Motor neuron (in vitro differentiated cells): Measurements from ENCODE around the gene GALNT14. TPM values are rescaled to one million over a fixed set of nuclear protein-coding genes. Genes with fewer than 3 reads are reported as not detected.

Experiments
- ATAC-seq, 8 experiments: fragments of 200-7000 bp; cut with Tn5 transposase; replicated peaks in 6 of 8; 2 replicates each; pipeline ENCODE4 v1.8.0; 2021; ENCODE audit warnings: mild to moderate bottlenecking in 8 of 8, moderate library complexity in 8 of 8
- H3K27ac ChIP-seq, 2 donors: fragments of 250-450 bp; sonication (Bioruptor Pico); 2 replicates each; pipeline ENCODE4 v1.9.0; 2021; ENCODE audit warnings: antibody characterized with exemption in 2 of 2, mild to moderate bottlenecking in 2 of 2, moderate library complexity in 1 of 2
- H3K4me1 ChIP-seq, 2 donors: fragments of 250-450 bp; sonication (Bioruptor Pico); replicated peaks in 1 of 2; 2 replicates each; pipeline ENCODE4 v1.6.1; 2021; ENCODE audit warnings: antibody characterized with exemption in 2 of 2, mild to moderate bottlenecking in 2 of 2, moderate library complexity in 1 of 2
- H3K4me3 ChIP-seq, 5 donors: fragments of 250-450 bp; sonication (Bioruptor Pico); 2 replicates each; pipeline ENCODE4 v1.9.0; 2021; ENCODE audit warnings: antibody characterized with exemption in 5 of 5, mild to moderate bottlenecking in 5 of 5, moderate library complexity in 4 of 5
- WGBS, 10 experiments: fragments of 450-650 bp; shearing (Covaris generic); methylation state at CpG; one replicate each; pipeline ENCODE4 v1.0.0; 2022; 5-methylcytosine and 5-hydroxymethylcytosine counted together
- in situ Hi-C, 9 experiments: fragments of 400-800 bp; cut with MboI; loops; one replicate each; pipeline ENCODE4 v1.15.0; 2021; ENCODE audit warnings: low sequenced_read_pairs in 9 of 9, low pct_unique_long_range_greater_than_20kb in 2 of 9; ENCODE audit not compliant: unreplicated experiment in 9 of 9
- total RNA-seq, 8 experiments: library from RNA; unstranded; fragments of 300-600 nt; gene quantifications; 2 replicates each; pipeline versions ENCODE4 v1.2.3 to v1.2.4, GENCODE V29; 2022

Gene GALNT14
- total RNA-seq, 8 experiments from 2014 or later, result 0.21 to 17.0 (median 1.6) TPM; not detected in 1

DNA sequence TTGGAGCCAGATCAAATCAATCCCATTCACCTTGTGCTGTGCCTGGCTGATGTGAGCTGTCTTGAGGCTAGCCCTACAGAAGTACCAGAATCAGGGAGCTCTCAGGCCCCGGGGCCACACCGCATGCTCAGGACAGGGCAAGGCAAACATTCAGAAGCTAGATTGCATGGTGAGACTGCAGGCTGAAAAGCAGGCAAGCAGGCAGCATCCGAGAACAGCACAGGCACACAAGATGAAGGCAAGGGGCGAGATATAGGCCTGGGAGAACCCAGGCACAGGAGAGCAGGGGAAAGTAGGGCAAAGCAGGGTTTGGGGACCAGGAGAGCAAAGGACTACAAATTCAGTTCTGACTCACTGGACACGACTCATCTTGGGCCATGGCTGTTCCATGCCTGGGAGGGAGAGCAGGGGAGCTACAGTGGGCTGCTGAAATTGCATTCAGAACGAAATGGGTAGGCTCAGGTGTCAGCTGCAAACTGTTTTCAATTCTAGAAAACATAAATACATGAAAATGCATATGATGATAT is 59.6 kb downstream of the GALNT14 start:
- 0 to 78% (median 50%) methylated on average over 1 to 6 of the region's 6 CpGs; no CpG with 5 or more reads in 3 of the 10 experiments for WGBS, 10 experiments
- in situ Hi-C loops, result no loop called here
- H3K4me3 ChIP-seq, result no peak overlapping the region
- peak in 2 of 8 experiments; percentile 32 to 44 for ATAC-seq
- H3K4me1 ChIP-seq, result peaks cover 2 to 5% of the 10 kb centered on the region in 2 donors
- H3K27ac ChIP-seq, result no peak overlapping the region

DNA sequence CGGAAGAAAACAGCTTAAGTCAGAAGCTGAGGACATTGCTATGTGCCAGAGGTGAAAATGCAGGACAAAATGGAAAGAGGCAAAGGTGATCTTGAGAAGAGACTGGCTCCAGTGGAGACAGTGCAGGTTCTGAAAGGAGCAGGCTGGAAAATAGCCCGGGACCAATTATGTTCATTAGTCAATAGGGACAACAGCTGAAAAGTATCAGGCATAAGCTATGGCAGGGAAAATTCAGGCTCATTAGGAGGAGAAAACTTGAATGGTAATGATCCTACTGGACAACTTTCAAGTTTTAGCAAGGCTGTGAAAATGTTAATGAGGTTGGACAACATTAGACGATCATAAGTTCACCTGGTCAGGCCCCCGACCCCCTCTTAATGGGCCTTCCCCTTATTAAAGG is 60.2 kb downstream of the GALNT14 start:
- no peak for ATAC-seq
- in situ Hi-C loops, result no loop called here
- WGBS, 10 experiments, result 40 to 100% (median 86%) methylated on average over 1 to 4 of the region's 4 CpGs; no CpG with 5 or more reads in 1 of the 10 experiments
- Histone ChIP-seq H3K27ac (no peak overlapping the region), H3K4me1 (peaks cover 2 to 5% of the 10 kb centered on the region in 2 donors), H3K4me3 (no peak overlapping the region)

DNA sequence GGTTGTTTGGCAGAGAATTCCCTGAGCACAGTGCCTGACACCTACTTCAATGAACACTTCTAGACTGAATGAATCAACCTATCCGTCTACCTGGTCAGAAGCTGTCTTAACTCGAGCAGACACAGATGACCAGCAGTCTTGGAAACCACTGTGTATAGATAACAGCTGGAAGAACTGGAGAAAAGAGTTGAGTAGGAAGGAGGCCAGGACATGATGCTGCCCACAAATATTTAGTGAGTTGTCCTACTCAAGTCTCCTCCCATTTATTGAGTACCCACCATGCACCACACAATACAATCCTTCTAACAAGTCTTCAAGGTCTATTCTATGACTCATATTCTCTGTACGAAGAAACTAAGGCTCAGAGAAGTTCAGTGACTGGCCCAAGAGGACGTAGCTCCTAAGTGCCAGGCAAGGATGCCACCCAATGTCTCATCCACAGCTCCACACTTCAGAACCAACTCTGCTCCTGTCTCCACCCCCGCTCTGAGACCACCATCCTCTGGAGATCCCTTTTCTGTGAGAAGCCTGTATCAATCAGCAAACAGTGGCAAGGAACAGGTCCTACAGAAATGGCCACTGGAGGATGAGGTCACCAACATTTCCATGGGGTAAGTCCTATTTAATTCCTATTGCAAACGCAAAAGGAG is 62.2 kb downstream of the GALNT14 start:
- 20 to 100% (median 78%) methylated on average over 2 to 4 of the region's 6 CpGs; no CpG with 5 or more reads in 2 of the 10 experiments for WGBS, 10 experiments
- peak in 2 of 8 experiments; percentile 24 to 26 for ATAC-seq
- Histone ChIP-seq H3K4me1 (peaks cover 2 to 5% of the 10 kb centered on the region in 2 donors), H3K4me3 (no peak overlapping the region), H3K27ac (no peak overlapping the region)
- in situ Hi-C loops, result no loop called here

DNA sequence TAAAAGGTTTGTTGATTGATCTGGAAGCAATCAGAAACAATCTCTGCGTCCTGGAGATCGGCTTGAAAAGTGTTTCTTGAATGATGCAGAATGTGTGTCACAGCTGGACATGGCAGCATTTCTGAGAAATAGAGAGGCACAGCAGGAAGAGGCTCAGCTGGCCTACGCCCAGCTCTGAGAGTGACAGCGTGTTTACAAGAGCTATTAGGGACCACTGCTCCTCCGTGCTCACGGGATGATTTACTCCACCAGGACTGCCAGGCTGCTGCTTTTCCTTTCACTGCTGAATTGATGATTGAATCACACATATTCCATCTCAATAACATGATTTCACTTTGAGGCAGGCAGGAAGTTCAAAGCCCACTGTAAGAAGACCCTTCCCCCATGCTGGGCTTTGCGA is 62.8 kb downstream of the GALNT14 start:
- peak overlapping the region; percentile 6 to 48 for H3K27ac ChIP-seq
- in situ Hi-C loops, result no loop called here
- H3K4me3 ChIP-seq, result no peak overlapping the region
- ATAC-seq, result peak in 7 of 8 experiments; percentile 58 to 98 (median 94)
- peaks cover 2 to 5% of the 10 kb centered on the region in 2 donors for H3K4me1 ChIP-seq
- 0 to 100% (median 23%) methylated on average over 1 to 3 of the region's 7 CpGs; no CpG with 5 or more reads in 6 of the 10 experiments for WGBS, 10 experiments

DNA sequence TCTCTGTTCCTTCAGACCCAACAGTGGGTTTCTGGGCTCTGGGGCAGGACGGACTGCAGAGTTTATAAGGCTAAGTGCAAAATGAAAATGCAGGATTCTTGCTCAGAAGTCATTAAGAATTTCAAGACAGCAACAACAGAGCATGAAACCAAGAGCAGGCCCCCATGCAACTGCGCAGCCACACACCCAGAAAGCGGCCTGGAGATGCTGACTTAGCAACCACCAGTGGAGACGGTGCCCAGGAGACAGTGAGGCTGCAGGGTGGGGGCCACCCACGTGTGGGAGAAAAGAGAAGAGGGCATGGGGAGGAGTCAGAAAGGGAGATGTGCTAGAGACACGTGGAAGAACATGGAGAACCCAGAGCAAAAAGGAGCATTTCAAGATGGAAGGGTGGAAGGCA is 66.5 kb downstream of the GALNT14 start:
- in situ Hi-C loops, result no loop called here
- WGBS, 10 experiments, result 40 to 100% (median 73%) methylated on average over 1 to 3 of the region's 6 CpGs; no CpG with 5 or more reads in 3 of the 10 experiments
- ATAC-seq, result no peak
- Histone ChIP-seq H3K4me1 (peaks cover 9 to 14% of the 10 kb centered on the region in 2 donors), H3K27ac (no peak overlapping the region), H3K4me3 (no peak overlapping the region)

DNA sequence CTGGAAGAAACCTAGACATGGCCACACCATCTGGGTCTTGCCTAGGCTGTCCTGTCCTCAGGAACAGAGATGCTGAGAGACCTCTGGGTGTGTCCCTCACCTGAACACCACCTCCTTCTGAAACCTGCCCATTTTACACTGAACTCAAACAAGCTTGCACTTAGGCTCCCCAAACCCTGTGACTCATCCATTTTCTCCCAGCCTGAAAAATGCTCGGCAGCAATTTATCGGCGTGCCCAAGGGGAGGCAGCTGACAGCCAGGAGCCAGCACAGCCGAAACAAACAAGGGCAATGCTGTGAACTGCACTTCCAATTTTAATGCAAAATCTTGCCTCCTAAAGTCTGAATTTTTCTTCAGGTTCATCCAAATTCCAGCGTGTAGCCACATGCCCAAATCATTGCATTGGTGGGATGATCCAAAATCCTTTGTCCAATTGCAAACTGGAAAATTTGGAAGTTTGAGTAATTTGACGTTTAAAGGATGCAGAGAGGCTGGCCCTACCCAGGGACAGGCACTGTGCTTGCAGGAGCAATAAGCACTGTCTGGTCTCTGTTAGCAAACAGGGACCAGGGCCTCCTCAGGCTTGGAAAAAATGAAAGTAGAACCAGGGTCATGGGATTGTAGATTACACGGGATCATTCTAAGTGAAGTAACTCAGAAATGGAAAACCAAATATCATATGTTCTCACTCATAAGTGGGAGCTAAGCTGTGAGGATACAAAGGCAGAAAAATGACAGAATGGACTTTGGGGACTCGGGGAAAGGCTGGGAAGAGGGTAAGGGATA is 67.7 kb downstream of the GALNT14 start:
- H3K4me1 ChIP-seq, result peaks cover 16 to 18% of the 10 kb centered on the region in 2 donors
- no peak overlapping the region for H3K27ac ChIP-seq
- H3K4me3 ChIP-seq, result no peak overlapping the region
- in situ Hi-C loops, result no loop called here
- 7 to 93% (median 75%) methylated on average over 2 to 8 of the region's 8 CpGs for WGBS, 10 experiments
- peak in 4 of 8 experiments; percentile 15 to 47 (median 36) for ATAC-seq

DNA sequence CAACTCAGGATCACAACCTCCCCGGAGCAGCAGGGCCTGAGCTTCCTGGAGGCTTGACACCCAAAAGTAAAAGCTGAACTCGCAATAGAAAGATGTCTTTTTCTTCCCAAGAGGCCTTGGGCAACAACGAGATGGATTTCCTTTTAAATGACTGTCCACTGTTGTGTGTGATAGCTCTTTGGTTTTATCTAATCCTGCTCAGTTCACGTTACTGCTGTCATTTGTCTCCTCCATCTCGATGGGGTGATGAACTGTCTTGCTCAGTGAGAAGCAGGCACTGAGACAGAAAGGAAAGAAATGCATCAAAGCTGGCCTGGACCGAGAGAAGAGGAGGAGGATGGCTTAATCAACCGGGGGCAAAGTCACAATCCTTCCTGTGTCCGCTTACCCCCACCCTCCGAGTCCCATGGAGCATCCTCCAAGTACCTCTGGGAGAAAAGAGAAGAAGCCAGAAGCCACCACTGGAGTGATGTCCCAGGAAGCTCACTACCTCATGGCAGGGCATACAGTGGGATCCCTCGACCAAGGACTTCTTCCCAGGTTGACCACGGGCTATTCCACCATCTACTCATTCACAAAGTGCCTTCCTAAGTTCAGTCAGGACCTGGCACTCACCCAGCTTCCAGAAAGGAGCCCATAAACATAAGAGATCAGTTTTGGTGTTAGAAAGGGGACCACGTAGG is 68.5 kb downstream of the GALNT14 start:
- peak in 4 of 8 experiments; percentile 41 to 76 (median 59) for ATAC-seq
- in situ Hi-C loops, result no loop called here
- Histone ChIP-seq H3K4me1 (peaks cover 13% of the 10 kb centered on the region in 2 donors), H3K4me3 (no peak overlapping the region), H3K27ac (no peak overlapping the region)
- WGBS, 10 experiments, result 0 to 81% (median 60%) methylated on average over 1 to 10 of the region's 12 CpGs; no CpG with 5 or more reads in 1 of the 10 experiments

DNA sequence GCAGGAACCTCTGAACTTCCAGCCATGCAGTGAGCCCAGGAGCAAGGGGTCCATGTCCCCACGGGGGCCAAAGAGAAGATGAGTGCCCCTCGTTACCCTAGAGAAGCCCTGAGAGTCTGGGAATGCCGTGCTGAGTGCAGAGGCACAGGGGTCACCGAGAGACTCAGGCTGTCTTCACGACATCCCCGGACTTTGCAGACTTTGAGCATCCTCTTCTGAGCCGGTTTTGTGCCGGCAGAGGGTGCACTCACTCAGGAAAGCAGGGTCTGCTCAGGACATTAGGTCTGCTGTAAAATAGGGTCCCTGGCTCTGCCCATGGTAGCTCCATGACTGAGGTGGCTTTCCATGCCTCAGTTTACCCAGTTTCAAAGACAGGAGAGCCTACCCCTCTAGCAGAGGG is 71.0 kb downstream of the GALNT14 start:
- Histone ChIP-seq H3K4me3 (no peak overlapping the region), H3K4me1 (peaks cover 13% of the 10 kb centered on the region in 2 donors), H3K27ac (no peak overlapping the region)
- 30 to 80% (median 59%) methylated on average over 1 to 8 of the region's 8 CpGs; no CpG with 5 or more reads in 4 of the 10 experiments for WGBS, 10 experiments
- ATAC-seq, result no peak
- in situ Hi-C loops, result no loop called here

DNA sequence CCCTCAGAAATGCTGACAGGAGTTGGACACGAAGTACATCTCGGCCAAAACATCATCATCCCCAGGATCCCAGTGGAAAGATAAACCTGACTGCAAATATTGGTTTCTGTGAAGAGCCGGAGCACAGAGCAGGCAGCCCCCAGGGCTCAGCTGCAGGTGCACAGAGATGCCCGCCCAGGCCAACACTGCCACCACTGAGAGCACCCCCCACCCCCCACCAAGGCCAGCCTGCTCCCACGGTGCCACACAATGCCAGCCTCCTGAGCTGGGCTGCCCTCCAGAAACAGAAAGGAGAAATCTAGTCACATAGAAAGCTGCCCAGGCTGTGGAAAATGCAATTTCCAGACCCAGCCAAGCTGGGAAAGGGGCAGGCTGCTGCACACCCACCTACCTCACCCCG is 71.7 kb downstream of the GALNT14 start:
- WGBS, 10 experiments, result 83 to 100% methylated on average over 1 to 2 of the region's 6 CpGs; no CpG with 5 or more reads in 8 of the 10 experiments

DNA sequence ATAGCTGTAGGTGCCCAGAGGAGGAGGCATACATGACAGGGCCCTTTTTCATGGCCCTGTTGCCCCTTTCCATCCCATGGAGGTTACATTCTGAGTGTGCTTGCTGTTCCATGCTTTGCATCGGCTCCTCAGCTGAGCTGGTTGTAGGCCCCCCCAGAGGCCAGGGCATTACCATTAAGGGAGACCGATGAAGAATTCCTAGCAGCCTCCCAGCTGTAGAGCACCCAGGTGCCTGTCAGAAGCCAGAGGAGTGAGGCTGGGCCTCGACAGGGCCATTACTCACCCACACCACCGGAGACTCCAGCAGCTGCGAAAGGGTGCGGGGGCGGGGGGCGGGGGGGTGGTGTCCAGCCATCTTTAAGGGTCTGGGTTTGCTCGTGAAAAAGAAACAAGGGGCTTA is 72.2 kb downstream of the GALNT14 start:
- 40 to 51% methylated on average over 1 to 2 of the region's 9 CpGs; no CpG with 5 or more reads in 8 of the 10 experiments for WGBS, 10 experiments
- H3K27ac ChIP-seq, result no peak overlapping the region
- peaks cover 13% of the 10 kb centered on the region in 2 donors for H3K4me1 ChIP-seq
- peak in 5 of 8 experiments; percentile 41 to 83 (median 66) for ATAC-seq
- in situ Hi-C loops, result no loop called here
- H3K4me3 ChIP-seq, result no peak overlapping the region

More for the DNA sequence above, 71.7 kb downstream of the GALNT14 start:
- H3K4me3 ChIP-seq, result no peak overlapping the region
- peak in 3 of 8 experiments; percentile 3 to 41 (median 13) for ATAC-seq
- in situ Hi-C loops, result no loop called here
- peaks cover 13% of the 10 kb centered on the region in 2 donors for H3K4me1 ChIP-seq
- H3K27ac ChIP-seq, result no peak overlapping the region

DNA sequence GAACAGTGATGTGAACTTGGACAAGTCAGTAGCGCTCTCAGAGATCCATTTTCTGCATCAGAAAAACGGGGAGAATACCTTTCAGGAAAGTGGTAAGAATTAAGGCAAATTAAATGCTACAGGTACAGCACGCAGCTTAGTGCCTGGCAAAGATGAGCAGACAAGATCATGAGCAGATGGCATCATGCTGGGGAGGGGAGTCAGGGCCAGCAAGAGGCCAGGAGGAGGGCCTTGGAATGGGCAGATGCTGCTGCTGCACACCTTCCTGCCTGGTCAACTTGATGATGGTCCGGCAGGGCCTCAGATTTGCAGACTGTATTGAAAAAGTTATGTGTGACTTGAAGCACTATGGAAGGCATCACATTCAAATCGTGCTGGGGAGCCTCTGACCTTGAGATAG is 72.9 kb downstream of the GALNT14 start:
- in situ Hi-C loops, result no loop called here
- Histone ChIP-seq H3K27ac (no peak overlapping the region), H3K4me1 (peaks cover 13% of the 10 kb centered on the region in 2 donors), H3K4me3 (no peak overlapping the region)
- WGBS, 10 experiments, result 48 to 100% (median 70%) methylated on average over 1 to 5 of the region's 5 CpGs; no CpG with 5 or more reads in 5 of the 10 experiments
- ATAC-seq, result no peak

DNA sequence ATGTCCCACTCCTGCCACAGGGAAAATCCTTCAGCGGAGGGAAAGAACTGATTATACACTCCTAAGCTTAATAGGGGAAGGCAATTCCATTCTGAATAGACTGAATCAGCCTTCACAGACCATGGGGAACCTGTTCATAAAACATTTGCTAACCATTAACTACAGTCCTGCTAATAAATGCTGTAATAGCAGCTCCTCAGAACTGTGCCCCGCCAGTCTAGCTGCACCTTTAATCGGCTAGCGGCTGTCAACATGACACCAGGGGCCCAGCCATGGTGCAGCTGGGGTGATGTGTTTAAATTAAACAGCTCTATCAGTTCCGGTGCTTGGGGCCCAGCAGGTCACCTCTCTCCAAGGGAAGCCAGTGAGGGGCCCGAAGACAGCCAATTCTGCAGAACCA is 77.8 kb downstream of the GALNT14 start:
- peaks cover 0 to 4% of the 10 kb centered on the region in 2 donors for H3K4me1 ChIP-seq
- in situ Hi-C loops, result no loop called here
- 20 to 100% (median 73%) methylated on average over 1 to 5 of the region's 6 CpGs; no CpG with 5 or more reads in 4 of the 10 experiments for WGBS, 10 experiments
- no peak overlapping the region for H3K27ac ChIP-seq
- no peak for ATAC-seq
- H3K4me3 ChIP-seq, result no peak overlapping the region
